HCT116 (cell line): ENCODE results near the gene ASIC3. TPM values are rescaled to one million over a fixed set of nuclear protein-coding genes. Genes with fewer than 3 reads are reported as not detected.

Source experiments
- ATAC-seq: fragments of 200-7000 bp; cut with Tn5 transposase; 2 replicates; pipeline ENCODE4 v1.9.1; 2020; ENCODE audit warnings: mild to moderate bottlenecking, moderate library complexity
- BruUV-seq: library from RNA; stranded (reverse); fragments of 400-500 nt; replicated peaks from 2 replicates; lab custom pipeline; 2021; lab: Mats Ljungman, UMichigan
- CTCF ChIA-PET: fragments of 300-600 bp; sonication (Branson Sonifier 250); formaldehyde crosslinking; loops from one replicate; lab custom pipeline; 2021; ENCODE audit warnings: antibody characterized with exemption; lab: Charles Lee
- POLR2A ChIA-PET: fragments of 300-600, 350-600 bp; sonication (Branson Sonifier 250); formaldehyde crosslinking; loops from one replicate; lab custom pipeline; 2021; ENCODE audit warnings: antibody characterized with exemption; lab: Charles Lee
- RAD21 ChIA-PET, 2 experiments: fragments of 300-600 bp; sonication (Branson Sonifier 250); formaldehyde crosslinking; loops; one replicate each; lab custom pipeline; 2023; ENCODE audit warnings: low total read pairs in 2 of 2; ENCODE audit not compliant: uncharacterized antibody in 2 of 2, unreplicated experiment in 2 of 2, low non-redundant PET in 1 of 2; lab: Charles Lee
- DNase-seq: peaks from one replicate; pipeline ENCODE4 v3.0.0-alpha.2; 2010; ENCODE audit warnings: low read depth, low spot score
- H2AFZ ChIP-seq: fragments of 200-600 bp; shearing (Covaris generic), sonication (generic); 2 replicates; pipeline ENCODE4 v1.6.1; 2017; ENCODE audit warnings: low read depth, mixed run types, mixed read lengths, antibody characterized with exemption, low read length; ENCODE audit not compliant: poor library complexity, severe bottlenecking
- H3K27ac ChIP-seq: 2 replicates; pipeline ENCODE4 v1.5.1; 2012; ENCODE audit warnings: low read depth, low read length
- H3K27me3 ChIP-seq: fragments of 200-600 bp; sonication (generic); 2 replicates; pipeline ENCODE4 v1.6.1; 2016; ENCODE audit warnings: mixed run types, low read length, mixed read lengths; ENCODE audit not compliant: insufficient read depth
- H3K36me3 ChIP-seq, 2 experiments: fragments of 200-500 bp in 1 of 2; fragments of 200-600 bp in 1 of 2; sonication (Bioruptor generic) in 1 of 2; sonication (generic) in 1 of 2; 2 replicates each; pipeline versions ENCODE4 v1.5.1 to v1.6.1; 2014 to 2016; ENCODE audit warnings: low read length in 2 of 2, inconsistent platforms in 1 of 2, mixed read lengths in 1 of 2, mixed run types in 1 of 2; ENCODE audit not compliant: insufficient read depth in 2 of 2, control insufficient read depth in 1 of 2
- H3K4me1 ChIP-seq, 2 experiments: fragments of 200-600 bp in 1 of 2; sonication (generic) in 1 of 2; 2 replicates each; pipeline versions ENCODE4 v1.5.1 to v1.6.1; 2012 to 2017; ENCODE audit warnings: low read length in 2 of 2, inconsistent platforms in 1 of 2, mild to moderate bottlenecking in 1 of 2, mixed read lengths in 1 of 2, mixed run types in 1 of 2, moderate library complexity in 1 of 2; ENCODE audit not compliant: insufficient read depth in 2 of 2, control insufficient read depth in 1 of 2
- H3K4me2 ChIP-seq: fragments of 200-600 bp; sonication (generic); 2 replicates; pipeline ENCODE4 v1.6.1; 2017; ENCODE audit warnings: mixed run types, low read length, mixed read lengths
- H3K4me3 ChIP-seq, 2 experiments: fragments of 200-600 bp in 1 of 2; sonication (generic) in 1 of 2; replicated peaks in 1 of 2; 2 replicates each; pipeline ENCODE4 v1.5.1; 2011 to 2016; ENCODE audit warnings: low read length in 2 of 2, control low read depth in 1 of 2, low read depth in 1 of 2, mild to moderate bottlenecking in 1 of 2, mixed read lengths in 1 of 2, mixed run types in 1 of 2
- H3K79me2 ChIP-seq: fragments of 200-600 bp; sonication (generic); 2 replicates; pipeline ENCODE4 v1.6.1; 2017; ENCODE audit warnings: mild to moderate bottlenecking, mixed run types, low read length, moderate library complexity, mixed read lengths; ENCODE audit not compliant: insufficient read depth
- H3K9ac ChIP-seq: fragments of 200-600 bp; sonication (generic); 2 replicates; pipeline ENCODE4 v1.6.1; 2016; ENCODE audit warnings: low read length, mixed read lengths
- H3K9me2 ChIP-seq: fragments of 200-600 bp; sonication (generic), shearing (Covaris generic); 2 replicates; pipeline ENCODE4 v1.6.1; 2017; ENCODE audit warnings: mixed run types, mild to moderate bottlenecking, moderate library complexity; ENCODE audit not compliant: insufficient read depth
- H3K9me3 ChIP-seq, 2 experiments: fragments of 200-500 bp in 1 of 2; fragments of 200-600 bp in 1 of 2; sonication (Bioruptor generic) in 1 of 2; sonication (generic) in 1 of 2; 2 replicates each; pipeline ENCODE4 v1.6.1; 2014 to 2017; ENCODE audit warnings: low read length in 2 of 2, mixed read lengths in 2 of 2, inconsistent platforms in 1 of 2, low read depth in 1 of 2, mild to moderate bottlenecking in 1 of 2, mixed run types in 1 of 2, moderate library complexity in 1 of 2; ENCODE audit not compliant: control insufficient read depth in 1 of 2, insufficient read depth in 1 of 2
- H4K20me1 ChIP-seq: fragments of 200-600 bp; sonication (generic), shearing (Covaris generic); 2 replicates; pipeline ENCODE4 v1.6.1; 2017; ENCODE audit warnings: mixed run types, mild to moderate bottlenecking, moderate library complexity; ENCODE audit not compliant: insufficient read depth
- CEBPB ChIP-seq: IDR thresholded peaks from 2 replicates; pipeline ENCODE4 v1.6.1; 2012; ENCODE audit warnings: low read depth
- ELF1 ChIP-seq: IDR thresholded peaks from 2 replicates; pipeline ENCODE4 v1.6.1; 2012; ENCODE audit warnings: low read depth, borderline replicate concordance
- EZH2 ChIP-seq: fragments of 200-600 bp; sonication (generic); IDR thresholded peaks from 2 replicates; pipeline ENCODE4 v1.6.1; 2017; ENCODE audit warnings: antibody characterized with exemption, mixed run types
- FOSL1 ChIP-seq: IDR thresholded peaks from 2 replicates; pipeline ENCODE4 v1.6.1; 2012; ENCODE audit warnings: low read depth
- JUND ChIP-seq: IDR thresholded peaks from 2 replicates; pipeline ENCODE4 v1.6.1; 2012
- POLR2A ChIP-seq: IDR thresholded peaks from 2 replicates; pipeline ENCODE4 v1.7.0; 2011; ENCODE audit warnings: borderline replicate concordance; ENCODE audit not compliant: insufficient read depth, insufficient read length; ENCODE audit errors: extremely low read depth
- POLR2AphosphoS5 ChIP-seq: IDR thresholded peaks from 2 replicates; pipeline ENCODE4 v1.6.1; 2011; ENCODE audit warnings: mild to moderate bottlenecking, low read depth, low read length, moderate library complexity
- RAD21 ChIP-seq: IDR thresholded peaks from 2 replicates; pipeline ENCODE4 v1.6.1; 2012; ENCODE audit warnings: low read depth, mild to moderate bottlenecking
- TCF7L2 ChIP-seq: IDR thresholded peaks from 2 replicates; pipeline ENCODE4 v1.7.0; 2011; ENCODE audit warnings: borderline replicate concordance, inconsistent platforms; ENCODE audit not compliant: insufficient read depth, insufficient read length; ENCODE audit errors: extremely low read depth
- ZNF274 ChIP-seq: fragments of 200-500 bp; sonication (Bioruptor generic); IDR thresholded peaks from 2 replicates; pipeline ENCODE4 v1.6.1; 2014; ENCODE audit warnings: mild to moderate bottlenecking, low read depth, low read length, inconsistent platforms
- intact Hi-C: fragments of 100-400 bp; cut with micrococcal nuclease; formaldehyde crosslinking; loops from 2 replicates; pipeline ENCODE4 v1.10.0; 2022
- total RNA-seq: library from RNA; stranded (reverse); gene quantifications from one replicate; pipeline ENCODE4 v1.2.1, GENCODE V29; 2021; ENCODE audit not compliant: unreplicated experiment
- TF ChIP-seq, protein P1 (sequence below), 3 experiments: fragments of 200-600 bp in 1 of 3; sonication (generic) in 1 of 3; IDR thresholded peaks in 2 of 3; conservative IDR thresholded peaks in 1 of 3; 2 replicates each; pipeline ENCODE4 v1.5.1; 2012 to 2017; ENCODE audit warnings: low read depth in 2 of 3, low read length in 2 of 3, antibody characterized with exemption in 1 of 3, borderline replicate concordance in 1 of 3, control low read depth in 1 of 3, mild to moderate bottlenecking in 1 of 3, mixed read lengths in 1 of 3, mixed run types in 1 of 3, moderate library complexity in 1 of 3; ENCODE audit not compliant: insufficient read depth in 1 of 3

ASIC3 gene
- total RNA-seq, 1 experiment from 2014 or later, result 4.4 TPM

DNA sequence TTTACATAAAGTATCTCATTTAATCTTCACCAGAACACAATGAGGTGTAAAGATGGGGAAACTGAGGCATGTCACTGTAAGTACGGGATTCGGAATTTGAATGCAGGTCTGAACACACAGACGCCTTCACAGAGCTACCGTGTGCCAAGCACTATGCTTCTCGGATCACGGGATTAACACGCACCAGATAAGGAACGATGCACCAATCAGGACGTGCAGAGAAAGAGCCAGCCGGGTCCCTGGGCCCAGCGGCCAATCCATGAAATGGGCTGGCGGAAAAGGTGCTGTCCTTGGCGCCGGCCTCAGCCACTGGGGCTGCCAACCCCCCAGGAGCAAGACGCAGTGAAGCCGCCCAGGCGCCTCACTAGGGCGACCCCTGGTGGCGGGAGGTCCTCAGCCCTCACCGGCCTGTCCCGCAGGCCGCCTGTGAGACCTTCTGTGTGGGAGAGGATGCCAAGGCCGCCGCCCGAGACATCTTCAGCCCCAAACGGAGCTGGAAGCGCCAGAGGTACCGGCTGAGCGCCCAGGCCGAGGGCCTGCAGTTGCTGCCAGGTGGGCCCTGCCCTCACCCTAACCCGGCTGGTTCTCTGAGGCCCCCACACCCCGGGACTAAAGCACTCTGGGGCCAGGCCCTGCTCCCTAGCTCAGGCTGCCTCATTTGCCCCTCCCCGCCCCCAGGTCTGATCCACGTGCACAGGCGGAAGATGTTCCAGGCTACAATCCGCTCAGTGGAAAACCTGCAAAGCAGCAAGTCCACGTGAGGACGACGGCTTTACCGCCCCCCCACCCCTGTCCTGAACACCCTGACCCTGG is 39.6 kb upstream of the ASIC3 start (continued):
- no peak for TF ChIP-seq ELF1
- no peak for TF ChIP-seq FOSL1
- TF ChIP-seq ZNF274, result no peak
- TF ChIP-seq TCF7L2, result peak; percentile 76
- no peak for TF ChIP-seq EZH2
- no peak for TF ChIP-seq CEBPB
- TF ChIP-seq POLR2AphosphoS5, result peak; percentile 85

DNA sequence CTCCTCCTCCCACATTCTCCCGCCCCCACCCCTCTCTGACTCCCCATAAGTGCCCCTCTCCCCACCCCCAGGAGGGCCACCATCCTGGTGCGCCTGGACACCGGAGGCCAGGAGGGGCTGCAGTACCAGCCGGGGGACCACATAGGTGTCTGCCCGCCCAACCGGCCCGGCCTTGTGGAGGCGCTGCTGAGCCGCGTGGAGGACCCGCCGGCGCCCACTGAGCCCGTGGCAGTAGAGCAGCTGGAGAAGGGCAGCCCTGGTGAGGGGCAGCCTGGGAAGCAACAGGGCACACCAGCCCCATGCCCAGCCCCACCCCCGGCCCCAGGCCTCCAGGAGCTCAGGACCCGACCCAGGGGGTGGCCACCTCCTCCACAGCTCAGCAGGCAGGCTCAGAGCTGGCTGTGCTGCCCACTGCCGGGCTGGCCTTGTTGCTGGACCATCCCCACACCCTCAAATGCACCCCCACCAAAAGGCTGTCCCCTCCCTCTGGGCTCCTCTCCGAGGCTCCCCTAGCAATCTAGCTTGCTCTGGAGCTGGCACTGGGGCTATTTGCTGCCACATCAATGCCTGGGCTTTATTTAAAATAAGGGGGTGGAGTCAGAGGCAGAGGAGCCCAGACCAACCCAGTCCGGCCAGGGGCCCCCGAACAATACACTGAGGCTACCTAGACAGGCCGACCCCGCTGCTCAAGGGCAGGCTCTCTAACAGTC is 38.8 kb upstream of the ASIC3 start:
- Histone ChIP-seq H3K27me3 (no peaks in the 10 kb centered on the region), H2AFZ (no peak overlapping the region), H3K9ac (peak overlapping the region; percentile 81), H3K27ac (peak overlapping the region; percentile 71), H3K4me2 (peak overlapping the region; percentile 94), H4K20me1 (no peaks in the 10 kb centered on the region), H3K36me3 (no peaks in the 10 kb centered on the region), H3K4me3 (peak overlapping the region; percentile 72 to 73), H3K9me3 (no peaks in the 10 kb centered on the region), H3K79me2 (peaks cover 4% of the 10 kb centered on the region; the same call in 1 of the 2 replicates), H3K4me1 (peaks cover 16 to 51% of the 10 kb centered on the region in 2 experiments; a peak in 3 of 4 replicates), H3K9me2 (no peaks in the 10 kb centered on the region)
- no TSS peak for BruUV-seq
- TF ChIP-seq RAD21 (no peak), JUND (no peak), POLR2A (peak; percentile 5)
- TF ChIP-seq, protein P1, sequence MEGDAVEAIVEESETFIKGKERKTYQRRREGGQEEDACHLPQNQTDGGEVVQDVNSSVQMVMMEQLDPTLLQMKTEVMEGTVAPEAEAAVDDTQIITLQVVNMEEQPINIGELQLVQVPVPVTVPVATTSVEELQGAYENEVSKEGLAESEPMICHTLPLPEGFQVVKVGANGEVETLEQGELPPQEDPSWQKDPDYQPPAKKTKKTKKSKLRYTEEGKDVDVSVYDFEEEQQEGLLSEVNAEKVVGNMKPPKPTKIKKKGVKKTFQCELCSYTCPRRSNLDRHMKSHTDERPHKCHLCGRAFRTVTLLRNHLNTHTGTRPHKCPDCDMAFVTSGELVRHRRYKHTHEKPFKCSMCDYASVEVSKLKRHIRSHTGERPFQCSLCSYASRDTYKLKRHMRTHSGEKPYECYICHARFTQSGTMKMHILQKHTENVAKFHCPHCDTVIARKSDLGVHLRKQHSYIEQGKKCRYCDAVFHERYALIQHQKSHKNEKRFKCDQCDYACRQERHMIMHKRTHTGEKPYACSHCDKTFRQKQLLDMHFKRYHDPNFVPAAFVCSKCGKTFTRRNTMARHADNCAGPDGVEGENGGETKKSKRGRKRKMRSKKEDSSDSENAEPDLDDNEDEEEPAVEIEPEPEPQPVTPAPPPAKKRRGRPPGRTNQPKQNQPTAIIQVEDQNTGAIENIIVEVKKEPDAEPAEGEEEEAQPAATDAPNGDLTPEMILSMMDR (IDR thresholded peaks at IDR 0.05 in 2 of 3, conservative IDR thresholded peaks at IDR 0.05 in 1 of 3; ENCODE audit: borderline replicate concordance in 1 of 3, insufficient read depth in 1 of 3, low read depth in 2 of 3, low read length in 2 of 3), result peak in 2 of 3 experiments; percentile 55 to 63; a peak in 4 of 6 replicates
- ChIA-PET RAD21 (interaction anchor here (0.6 to 1.7 kb wide), 5 partner anchors 9 to 102 kb away, joined by 3 to 5 read pairs (median 3); partner anchors contain the start of gene ABCB8 (in 1 of the 2)), CTCF (interaction anchor here (0.6 to 5.4 kb wide), 27 partner anchors 8 to 271 kb away, joined by 3 to 59 read pairs (median 5); partner anchors contain the start of genes ABCB8, ATG9B and TMUB1), POLR2A (interaction anchor here (0.7 to 1.5 kb wide), 8 partner anchors 9 to 218 kb away, joined by 3 to 6 read pairs (median 4); partner anchors contain the start of genes ABCB8 and ABCF2)
- intact Hi-C loops, result loop anchor here (1.0 to 10.0 kb wide), 2 partner anchors 102 to 235 kb away; no protein-coding TSS in a partner anchor
- DNase-seq (no peak), ATAC-seq (peak; percentile 61)
